ENCODE data around the gene RNF220. TPM values are rescaled to one million over a fixed set of nuclear protein-coding genes. Genes with fewer than 3 reads are reported as not detected.

RNF220 gene
- total and polyA plus RNA-seq, 2 of the 4 experiments (the other 2 are of a cell fraction), result 71.8 to 77.1 TPM

DNA sequence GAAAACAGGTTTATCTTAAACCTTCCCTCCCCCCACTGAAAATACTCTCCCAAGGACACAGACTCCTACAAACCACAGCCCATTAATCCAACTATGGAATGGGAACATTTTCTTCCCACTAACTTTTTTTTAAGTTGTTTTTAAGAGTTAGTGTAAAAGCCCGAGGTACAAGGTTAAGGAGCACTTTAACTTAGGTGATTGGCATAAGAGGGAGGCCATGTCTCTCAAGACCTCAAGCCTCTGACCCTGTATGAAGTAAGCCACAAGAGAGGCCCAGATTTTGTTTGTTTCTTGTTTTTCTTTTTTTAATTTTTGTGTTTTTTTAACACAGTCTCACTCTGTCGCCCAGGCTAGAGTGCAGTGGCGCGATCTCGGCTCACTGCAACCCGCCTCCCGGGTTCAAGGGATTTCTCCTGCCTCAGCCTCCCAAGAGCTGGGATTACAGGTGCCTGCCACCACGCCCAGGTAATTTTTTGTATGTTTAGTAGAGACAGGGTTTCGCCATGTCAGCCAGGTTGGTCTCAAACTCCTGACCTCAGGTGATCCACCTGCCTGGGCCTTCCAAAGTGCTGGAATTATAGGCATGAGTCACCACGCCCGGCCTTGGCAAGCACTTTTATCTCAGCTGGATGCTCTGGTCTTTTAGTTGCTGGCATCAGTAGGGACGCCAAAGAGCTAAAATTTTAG is 283.8 kb downstream of the RNF220 start:
- Histone ChIP-seq H4K5ac (ENCODE audit: low read depth, low read length) (no peak overlapping the region), H3K36me3 (ENCODE audit: control insufficient read depth, insufficient read depth, low read length) (no peaks in the 10 kb centered on the region), H3K14ac (replicated peaks; ENCODE audit: low read depth, low read length) (no peak overlapping the region), H2AFZ (replicated peaks; ENCODE audit: low read length, poor library complexity) (no peak overlapping the region), H3K4me3 (ENCODE audit: insufficient read depth, low read depth, low read length) (no peak overlapping the region), H4K91ac (ENCODE audit: insufficient read depth, low read depth, low read length) (no peak overlapping the region), H2BK120ac (ENCODE audit: low read depth, low read length) (no peak overlapping the region), H3K27me3 (ENCODE audit: control insufficient read depth, insufficient read depth, low read length) (peaks cover 15% of the 10 kb centered on the region), H3K23ac (ENCODE audit: low read depth, low read length) (no peak overlapping the region; the same call in 1 of the 2 replicates), H4K20me1 (ENCODE audit: insufficient read depth, low read length) (no peaks in the 10 kb centered on the region), H3K4ac (ENCODE audit: low read depth, low read length) (no peak overlapping the region), H3K9me1 (ENCODE audit: insufficient read depth, low read length) (no peaks in the 10 kb centered on the region), H3K4me2 (ENCODE audit: low read depth, low read length) (no peak overlapping the region), H2AK9ac (replicated peaks; ENCODE audit: low read depth, low read length, poor library complexity) (no peak overlapping the region), H3K18ac (ENCODE audit: low read depth, low read length) (no peak overlapping the region), H3K27ac (ENCODE audit: insufficient read depth, low read length) (no peak overlapping the region), H3K9ac (ENCODE audit: low read depth, low read length) (no peak overlapping the region), H3K56ac (ENCODE audit: extremely low read depth, insufficient read depth, low read length) (no peak overlapping the region), H4K8ac (ENCODE audit: low read depth in 2 of 2, low read length in 2 of 2) (no peak overlapping the region), H2BK15ac (ENCODE audit: low read depth, low read length) (no peak overlapping the region), H3K79me1 (ENCODE audit: low read depth in 1 of 2, low read length in 2 of 2) (no peaks in the 10 kb centered on the region), H2BK5ac (ENCODE audit: low read depth, low read length, poor library complexity, severe bottlenecking) (no peak overlapping the region), H3K9me3 (ENCODE audit: control insufficient read depth, insufficient read depth, low read length) (no peaks in the 10 kb centered on the region), H2AK5ac (ENCODE audit: low read depth, low read length) (no peak overlapping the region), H2BK20ac (ENCODE audit: low read depth, low read length) (no peak overlapping the region), H3K4me1 (ENCODE audit: control insufficient read depth, insufficient read depth, low read length) (no peaks in the 10 kb centered on the region)
- intact Hi-C loops (cut with micrococcal nuclease) (no loop called here), dilution Hi-C loops (cut with HindIII; ENCODE audit: low sequenced_read_pairs, unreplicated experiment) (no loop called here), in situ Hi-C loops (cut with MboI; ENCODE audit: low sequenced_read_pairs) (no loop called here)
- POLR2A ChIA-PET (ENCODE audit: unreplicated experiment), result no interaction called here
- DNase-seq (no peak), ATAC-seq (ENCODE audit: low read depth) (no peak)
- BruUV-seq (replicated peaks), result no TSS peak
- CTCF ChIA-PET, result no interaction called here
- 74% methylated on average over 9 of the region's 12 CpGs; no CpG with 5 or more reads in 1 of the 2 experiments for WGBS, 2 experiments (ENCODE audit: extremely low coverage in 2 of 2, insufficient read length in 1 of 2)
- TF ChIP-seq FOS (IDR thresholded peaks at IDR 0.05; ENCODE audit: low read depth, low read length), result no peak
- TF ChIP-seq BHLHE40 (IDR thresholded peaks at IDR 0.05; ENCODE audit: low read depth, low read length), result no peak
- TF ChIP-seq RCOR1 (IDR thresholded peaks at IDR 0.05; ENCODE audit: insufficient replicate concordance, low read length), result no peak
- no peak for TF ChIP-seq MAFK (IDR thresholded peaks at IDR 0.05; ENCODE audit: low read depth, low read length)
- TF ChIP-seq, protein P1, sequence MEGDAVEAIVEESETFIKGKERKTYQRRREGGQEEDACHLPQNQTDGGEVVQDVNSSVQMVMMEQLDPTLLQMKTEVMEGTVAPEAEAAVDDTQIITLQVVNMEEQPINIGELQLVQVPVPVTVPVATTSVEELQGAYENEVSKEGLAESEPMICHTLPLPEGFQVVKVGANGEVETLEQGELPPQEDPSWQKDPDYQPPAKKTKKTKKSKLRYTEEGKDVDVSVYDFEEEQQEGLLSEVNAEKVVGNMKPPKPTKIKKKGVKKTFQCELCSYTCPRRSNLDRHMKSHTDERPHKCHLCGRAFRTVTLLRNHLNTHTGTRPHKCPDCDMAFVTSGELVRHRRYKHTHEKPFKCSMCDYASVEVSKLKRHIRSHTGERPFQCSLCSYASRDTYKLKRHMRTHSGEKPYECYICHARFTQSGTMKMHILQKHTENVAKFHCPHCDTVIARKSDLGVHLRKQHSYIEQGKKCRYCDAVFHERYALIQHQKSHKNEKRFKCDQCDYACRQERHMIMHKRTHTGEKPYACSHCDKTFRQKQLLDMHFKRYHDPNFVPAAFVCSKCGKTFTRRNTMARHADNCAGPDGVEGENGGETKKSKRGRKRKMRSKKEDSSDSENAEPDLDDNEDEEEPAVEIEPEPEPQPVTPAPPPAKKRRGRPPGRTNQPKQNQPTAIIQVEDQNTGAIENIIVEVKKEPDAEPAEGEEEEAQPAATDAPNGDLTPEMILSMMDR (conservative IDR thresholded peaks at IDR 0.05; ENCODE audit: low read depth, low read length), result no peak
- TF ChIP-seq CEBPB (IDR thresholded peaks at IDR 0.05; ENCODE audit: low read depth, low read length), result no peak
- TF ChIP-seq RAD21 (IDR thresholded peaks at IDR 0.05; ENCODE audit: low read length), result no peak
- no peak for TF ChIP-seq CHD1 (IDR thresholded peaks at IDR 0.05; ENCODE audit: low read depth, low read length)
- TF ChIP-seq POLR2A (IDR thresholded peaks at IDR 0.05; ENCODE audit: low read depth, low read length), result no peak
- TF ChIP-seq RFX5 (IDR thresholded peaks at IDR 0.05; ENCODE audit: low read depth, low read length), result no peak
